ENCODE data around the gene DHDH.

DNA sequence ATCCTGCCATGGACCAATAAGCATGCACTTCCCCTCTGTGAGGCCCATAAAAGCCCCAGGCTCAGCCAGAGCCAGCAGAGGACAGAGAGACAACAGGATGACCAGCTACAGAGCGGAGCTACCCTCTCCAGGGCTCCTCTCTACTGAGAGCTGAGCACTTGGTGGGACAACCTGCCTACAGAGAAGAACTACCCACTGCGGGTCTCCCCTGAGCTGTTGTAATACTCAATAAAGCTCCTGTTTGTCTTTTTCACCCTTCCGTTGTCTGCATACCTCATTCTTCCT lies 13.7 kb downstream of the DHDH start:
- TF ChIP-seq TAF1 (IDR thresholded peaks at IDR 0.05; ENCODE audit: borderline replicate concordance, low read depth, low read length), result no peak
- no peak for TF ChIP-seq POLR2A (IDR thresholded peaks at IDR 0.05; ENCODE audit: low read depth, low read length)

Data from GM12892 (cell line).